HL-60 (cell line): Measurements from ENCODE around the gene CCDC83.

Experiments used
- DNase-seq, 2 experiments: peaks; one replicate each; pipeline ENCODE4 v3.0.0-alpha.2; 2010 to 2020; ENCODE audit warnings: low read depth in 1 of 2, low spot score in 1 of 2
- H3K27ac ChIP-seq: fragments of 250-450 bp; sonication (Bioruptor Pico); replicated peaks from 2 replicates; pipeline ENCODE4 v1.5.1; 2020; ENCODE audit warnings: mild to moderate bottlenecking, moderate library complexity
- H3K27me3 ChIP-seq: fragments of 250-450 bp; sonication (Bioruptor Pico); 2 replicates; pipeline ENCODE4 v1.5.1; 2021; ENCODE audit warnings: mild to moderate bottlenecking, moderate library complexity; ENCODE audit not compliant: insufficient read depth, poor library complexity, severe bottlenecking
- H3K4me3 ChIP-seq: replicated peaks from 2 replicates; pipeline ENCODE4 v1.5.1; 2011; ENCODE audit warnings: mild to moderate bottlenecking, control low read depth, low read length; ENCODE audit not compliant: insufficient read depth
- GABPA ChIP-seq: IDR thresholded peaks from 2 replicates; pipeline ENCODE4 v1.6.1; 2012; ENCODE audit warnings: low read depth
- POLR2AphosphoS5 ChIP-seq: IDR thresholded peaks from 2 replicates; pipeline ENCODE4 v1.6.1; 2012; ENCODE audit warnings: low read depth
- SPI1 ChIP-seq: IDR thresholded peaks from 2 replicates; pipeline ENCODE4 v1.6.1; 2012; ENCODE audit warnings: low read depth, mild to moderate bottlenecking, borderline replicate concordance
- TF ChIP-seq, protein P1 (sequence below): IDR thresholded peaks from one replicate; pipeline ENCODE4 v1.5.1; 2011; ENCODE audit warnings: low read length, control low read depth, inconsistent platforms; ENCODE audit not compliant: insufficient read depth
- TF ChIP-seq, protein P2 (sequence below): IDR thresholded peaks from 2 replicates; pipeline ENCODE4 v1.6.1; 2012; ENCODE audit warnings: low read depth; ENCODE audit not compliant: insufficient replicate concordance

CCDC83 gene

DNA sequence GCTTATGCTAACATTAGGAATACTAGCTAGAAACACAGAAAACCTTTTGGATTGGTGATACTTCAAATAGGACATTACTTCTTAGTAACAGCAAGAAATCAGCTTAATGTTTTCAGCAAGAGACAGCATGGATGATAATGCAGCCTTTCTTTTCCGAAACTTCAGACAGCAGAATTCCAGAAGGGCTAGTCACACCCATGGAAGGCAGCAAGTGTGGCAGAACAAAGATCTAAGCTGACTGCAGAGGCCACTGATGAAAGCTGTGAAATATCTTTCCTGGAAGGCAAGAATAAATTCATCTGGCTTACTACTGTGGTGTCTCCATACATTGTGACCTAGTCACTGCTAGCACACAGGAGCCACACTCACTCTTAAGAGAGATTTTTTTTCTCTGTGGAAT is 100.3 kb downstream of the CCDC83 start:
- TF ChIP-seq GABPA: no peak
- TF ChIP-seq SPI1: no peak
- Histone ChIP-seq H3K27ac (no peak overlapping the region), H3K4me3 (no peak overlapping the region), H3K27me3 (no peaks in the 10 kb centered on the region)
- DNase-seq: no peak

DNA sequence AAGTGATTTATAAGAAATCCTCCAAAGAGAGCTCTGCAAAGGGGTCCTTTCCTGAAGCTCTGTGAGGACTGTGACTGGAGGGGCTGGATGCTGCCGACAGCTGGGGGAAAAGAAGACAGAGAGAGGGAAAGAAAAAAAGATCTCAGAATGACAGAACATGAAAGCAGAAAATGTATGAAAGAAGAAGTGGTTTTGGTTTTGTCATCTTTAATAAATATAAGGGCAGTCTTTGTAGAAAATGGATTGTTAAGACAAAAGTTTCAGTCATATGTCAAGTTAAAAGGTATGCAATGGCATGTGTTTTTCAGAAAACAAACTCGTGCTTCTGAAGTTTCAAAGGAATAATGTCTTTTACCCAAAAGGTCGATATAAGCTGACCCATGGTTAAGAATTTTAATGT is 105.5 kb downstream of the CCDC83 start:
- no peak for DNase-seq
- Histone ChIP-seq H3K4me3 (no peak overlapping the region), H3K27ac (no peak overlapping the region), H3K27me3 (no peaks in the 10 kb centered on the region)
- TF ChIP-seq, protein P1, sequence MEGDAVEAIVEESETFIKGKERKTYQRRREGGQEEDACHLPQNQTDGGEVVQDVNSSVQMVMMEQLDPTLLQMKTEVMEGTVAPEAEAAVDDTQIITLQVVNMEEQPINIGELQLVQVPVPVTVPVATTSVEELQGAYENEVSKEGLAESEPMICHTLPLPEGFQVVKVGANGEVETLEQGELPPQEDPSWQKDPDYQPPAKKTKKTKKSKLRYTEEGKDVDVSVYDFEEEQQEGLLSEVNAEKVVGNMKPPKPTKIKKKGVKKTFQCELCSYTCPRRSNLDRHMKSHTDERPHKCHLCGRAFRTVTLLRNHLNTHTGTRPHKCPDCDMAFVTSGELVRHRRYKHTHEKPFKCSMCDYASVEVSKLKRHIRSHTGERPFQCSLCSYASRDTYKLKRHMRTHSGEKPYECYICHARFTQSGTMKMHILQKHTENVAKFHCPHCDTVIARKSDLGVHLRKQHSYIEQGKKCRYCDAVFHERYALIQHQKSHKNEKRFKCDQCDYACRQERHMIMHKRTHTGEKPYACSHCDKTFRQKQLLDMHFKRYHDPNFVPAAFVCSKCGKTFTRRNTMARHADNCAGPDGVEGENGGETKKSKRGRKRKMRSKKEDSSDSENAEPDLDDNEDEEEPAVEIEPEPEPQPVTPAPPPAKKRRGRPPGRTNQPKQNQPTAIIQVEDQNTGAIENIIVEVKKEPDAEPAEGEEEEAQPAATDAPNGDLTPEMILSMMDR: no peak
- TF ChIP-seq, protein P2, sequence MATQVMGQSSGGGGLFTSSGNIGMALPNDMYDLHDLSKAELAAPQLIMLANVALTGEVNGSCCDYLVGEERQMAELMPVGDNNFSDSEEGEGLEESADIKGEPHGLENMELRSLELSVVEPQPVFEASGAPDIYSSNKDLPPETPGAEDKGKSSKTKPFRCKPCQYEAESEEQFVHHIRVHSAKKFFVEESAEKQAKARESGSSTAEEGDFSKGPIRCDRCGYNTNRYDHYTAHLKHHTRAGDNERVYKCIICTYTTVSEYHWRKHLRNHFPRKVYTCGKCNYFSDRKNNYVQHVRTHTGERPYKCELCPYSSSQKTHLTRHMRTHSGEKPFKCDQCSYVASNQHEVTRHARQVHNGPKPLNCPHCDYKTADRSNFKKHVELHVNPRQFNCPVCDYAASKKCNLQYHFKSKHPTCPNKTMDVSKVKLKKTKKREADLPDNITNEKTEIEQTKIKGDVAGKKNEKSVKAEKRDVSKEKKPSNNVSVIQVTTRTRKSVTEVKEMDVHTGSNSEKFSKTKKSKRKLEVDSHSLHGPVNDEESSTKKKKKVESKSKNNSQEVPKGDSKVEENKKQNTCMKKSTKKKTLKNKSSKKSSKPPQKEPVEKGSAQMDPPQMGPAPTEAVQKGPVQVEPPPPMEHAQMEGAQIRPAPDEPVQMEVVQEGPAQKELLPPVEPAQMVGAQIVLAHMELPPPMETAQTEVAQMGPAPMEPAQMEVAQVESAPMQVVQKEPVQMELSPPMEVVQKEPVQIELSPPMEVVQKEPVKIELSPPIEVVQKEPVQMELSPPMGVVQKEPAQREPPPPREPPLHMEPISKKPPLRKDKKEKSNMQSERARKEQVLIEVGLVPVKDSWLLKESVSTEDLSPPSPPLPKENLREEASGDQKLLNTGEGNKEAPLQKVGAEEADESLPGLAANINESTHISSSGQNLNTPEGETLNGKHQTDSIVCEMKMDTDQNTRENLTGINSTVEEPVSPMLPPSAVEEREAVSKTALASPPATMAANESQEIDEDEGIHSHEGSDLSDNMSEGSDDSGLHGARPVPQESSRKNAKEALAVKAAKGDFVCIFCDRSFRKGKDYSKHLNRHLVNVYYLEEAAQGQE: no peak
- TF ChIP-seq GABPA: no peak
- TF ChIP-seq POLR2AphosphoS5: no peak
- no peak for TF ChIP-seq SPI1

DNA sequence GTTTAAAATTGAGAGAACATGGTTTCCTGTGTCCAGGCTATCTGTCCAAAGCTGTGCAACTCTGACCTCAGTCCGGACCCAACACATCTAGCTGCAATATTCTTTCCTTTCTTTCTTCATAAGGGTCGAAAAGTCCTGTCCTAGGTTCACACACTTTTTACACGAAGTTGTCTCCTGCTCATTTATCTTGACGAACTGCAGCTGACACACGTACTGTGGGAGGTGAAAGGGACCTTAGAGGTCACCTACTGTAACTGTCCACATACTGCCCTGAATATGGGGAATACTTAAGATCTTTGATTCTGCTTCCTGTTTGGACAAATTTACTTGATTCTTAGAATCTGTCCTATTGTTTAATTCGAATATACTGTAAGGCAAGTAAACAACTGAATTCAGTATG is 105.9 kb downstream of the CCDC83 start:
- Histone ChIP-seq H3K27me3 (no peaks in the 10 kb centered on the region), H3K4me3 (no peak overlapping the region), H3K27ac (no peak overlapping the region)
- TF ChIP-seq SPI1: no peak
- no peak for TF ChIP-seq GABPA
- TF ChIP-seq, protein P1: no peak
- TF ChIP-seq, protein P2: no peak
- no peak for TF ChIP-seq POLR2AphosphoS5
- DNase-seq: no peak

DNA sequence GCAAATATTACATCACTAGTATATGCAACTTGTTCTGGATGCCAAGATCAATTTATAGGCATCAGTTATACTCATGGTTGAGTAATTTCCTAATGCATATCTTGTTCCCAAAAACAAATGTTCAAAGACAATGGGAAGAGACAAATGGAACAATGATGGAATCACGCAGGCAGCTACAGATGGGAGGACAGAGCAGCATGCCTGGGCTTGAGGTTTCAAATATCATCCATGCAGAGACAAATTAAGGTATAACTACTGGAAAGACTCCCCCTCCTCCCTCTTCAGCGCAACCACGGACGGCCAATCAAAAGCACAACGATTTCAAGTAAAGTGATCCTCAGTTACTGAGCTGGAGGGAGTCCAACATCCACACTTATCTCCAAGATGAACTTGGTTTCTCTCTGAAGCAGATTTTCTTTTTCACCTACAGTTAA is 106.8 kb downstream of the CCDC83 start:
- Histone ChIP-seq H3K4me3 (no peak overlapping the region), H3K27ac (no peak overlapping the region)
- DNase-seq: no peak

More for the DNA sequence above, 106.8 kb downstream of the CCDC83 start:
- TF ChIP-seq POLR2AphosphoS5 (no peak), SPI1 (no peak), GABPA (no peak)
- TF ChIP-seq, protein P2: no peak
- TF ChIP-seq, protein P1: no peak
- no peaks in the 10 kb centered on the region for H3K27me3 ChIP-seq
